Measurements from ENCODE around the gene SYCP3. TPM values are rescaled to one million over a fixed set of nuclear protein-coding genes. Genes with fewer than 3 reads are reported as not detected.

SYCP3 gene
- total and polyA plus RNA-seq, 4 donors = 0.05 to 1.2 (median 0.67) TPM

DNA sequence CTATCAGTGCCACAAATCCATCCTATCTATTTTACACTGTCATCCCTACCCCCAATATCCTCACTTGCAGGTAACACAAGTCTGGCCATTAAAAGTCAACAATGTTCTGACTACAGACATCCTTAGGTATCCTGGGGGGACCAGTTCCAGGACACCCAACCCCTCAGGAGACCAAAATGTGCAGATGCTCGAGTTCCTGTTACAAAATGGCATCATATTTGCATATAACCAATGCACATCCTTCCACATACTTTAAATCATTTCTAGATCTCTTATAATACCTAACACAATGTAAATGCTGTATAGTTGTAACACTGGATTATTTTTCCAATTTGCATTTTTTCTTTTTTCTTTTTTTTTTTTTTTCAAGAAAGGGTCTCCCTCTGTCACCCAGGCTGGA lies 6.9 kb downstream of the SYCP3 start:
- TF ChIP-seq CTCF (IDR thresholded peaks at IDR 0.05; ENCODE audit: control extremely low read depth, extremely low read depth) = no peak
- no peaks in the 10 kb centered on the region for H3K4me1 ChIP-seq (ENCODE audit: control insufficient read depth in 5 of 5, insufficient read depth in 5 of 5, low read length in 5 of 5)
- WGBS, 2 donors = 83 to 90% methylated on average over 1 of the region's 1 CpG
- H3K27me3 ChIP-seq (ENCODE audit: control insufficient read depth in 3 of 3, insufficient read depth in 3 of 3, low read length in 2 of 3) = no peaks in the 10 kb centered on the region
- no peak for ATAC-seq (ENCODE audit: insufficient read depth, low FRiP score)
- H3K4me3 ChIP-seq = no peak overlapping the region
- H3K27ac ChIP-seq (ENCODE audit: low read depth in 1 of 2, low read length in 1 of 2) = no peak overlapping the region
- H3K36me3 ChIP-seq (ENCODE audit: control insufficient read depth in 4 of 4, insufficient read depth in 4 of 4, low read length in 4 of 4) = peaks cover 3 to 15% (median 7%) of the 10 kb centered on the region in 4 donors
- DNase-seq = no peak
- H3K9ac ChIP-seq (ENCODE audit: insufficient read depth in 1 of 2, low read length in 2 of 2) = no peak overlapping the region
- no peaks in the 10 kb centered on the region for H3K9me3 ChIP-seq (ENCODE audit: control insufficient read depth in 4 of 4, insufficient read depth in 3 of 4, low read length in 3 of 4)

- Histone ChIP-seq H3K4me1 (ENCODE audit: control insufficient read depth in 5 of 5, insufficient read depth in 5 of 5, low read length in 5 of 5) (no peaks in the 10 kb centered on the region), H3K36me3 (ENCODE audit: control insufficient read depth in 4 of 4, insufficient read depth in 4 of 4, low read length in 4 of 4) (peaks cover 4 to 19% (median 7%) of the 10 kb centered on the region in 4 donors), H3K4me3 (no peak overlapping the region), H3K9me3 (ENCODE audit: control insufficient read depth in 4 of 4, insufficient read depth in 3 of 4, low read length in 3 of 4) (no peaks in the 10 kb centered on the region), H3K9ac (ENCODE audit: insufficient read depth in 1 of 2, low read length in 2 of 2) (no peak overlapping the region), H3K27me3 (ENCODE audit: control insufficient read depth in 3 of 3, insufficient read depth in 3 of 3, low read length in 2 of 3) (no peaks in the 10 kb centered on the region), H3K27ac (ENCODE audit: low read depth in 1 of 2, low read length in 1 of 2) (no peak overlapping the region)
- no peak for DNase-seq
- no peak for TF ChIP-seq CTCF (IDR thresholded peaks at IDR 0.05; ENCODE audit: control extremely low read depth, extremely low read depth)
- ATAC-seq (ENCODE audit: insufficient read depth, low FRiP score) = no peak
These were observed 9.4 kb downstream of the SYCP3 start for GRCh38 chr12:101729842-101730241.

DNA sequence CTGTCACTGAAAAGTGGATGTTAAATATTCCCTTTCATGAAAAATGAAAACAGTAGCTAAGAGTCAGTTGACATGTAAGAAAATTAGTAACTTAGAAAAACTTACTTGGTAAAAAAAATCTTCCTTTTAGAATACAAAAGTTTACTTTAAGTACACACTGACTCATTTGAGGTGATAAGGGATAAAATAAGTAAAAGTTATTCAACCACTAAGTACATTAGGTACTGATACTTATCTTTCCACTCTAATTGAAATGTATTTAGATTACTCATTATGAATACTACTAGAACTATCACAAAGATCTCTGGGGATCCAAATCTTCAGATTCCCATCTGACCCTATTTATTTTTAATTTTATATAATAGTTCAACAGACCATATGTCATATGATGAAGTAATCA lies 12.2 kb downstream of the SYCP3 start:
- H3K4me3 ChIP-seq = no peak overlapping the region
- no peaks in the 10 kb centered on the region for H3K9me3 ChIP-seq (ENCODE audit: control insufficient read depth in 4 of 4, insufficient read depth in 3 of 4, low read length in 3 of 4)
- no peak for ATAC-seq (ENCODE audit: insufficient read depth, low FRiP score)
- no peak overlapping the region for H3K27ac ChIP-seq (ENCODE audit: low read depth in 1 of 2, low read length in 1 of 2)
- H3K4me1 ChIP-seq (ENCODE audit: control insufficient read depth in 5 of 5, insufficient read depth in 5 of 5, low read length in 5 of 5) = no peaks in the 10 kb centered on the region
- TF ChIP-seq CTCF (IDR thresholded peaks at IDR 0.05; ENCODE audit: control extremely low read depth, extremely low read depth) = no peak
- H3K27me3 ChIP-seq (ENCODE audit: control insufficient read depth in 3 of 3, insufficient read depth in 3 of 3, low read length in 2 of 3) = no peaks in the 10 kb centered on the region
- DNase-seq = no peak
- H3K36me3 ChIP-seq (ENCODE audit: control insufficient read depth in 4 of 4, insufficient read depth in 4 of 4, low read length in 4 of 4) = peaks cover 3 to 15% (median 9%) of the 10 kb centered on the region in 4 donors
- no peak overlapping the region for H3K9ac ChIP-seq (ENCODE audit: insufficient read depth in 1 of 2, low read length in 2 of 2)

DNA sequence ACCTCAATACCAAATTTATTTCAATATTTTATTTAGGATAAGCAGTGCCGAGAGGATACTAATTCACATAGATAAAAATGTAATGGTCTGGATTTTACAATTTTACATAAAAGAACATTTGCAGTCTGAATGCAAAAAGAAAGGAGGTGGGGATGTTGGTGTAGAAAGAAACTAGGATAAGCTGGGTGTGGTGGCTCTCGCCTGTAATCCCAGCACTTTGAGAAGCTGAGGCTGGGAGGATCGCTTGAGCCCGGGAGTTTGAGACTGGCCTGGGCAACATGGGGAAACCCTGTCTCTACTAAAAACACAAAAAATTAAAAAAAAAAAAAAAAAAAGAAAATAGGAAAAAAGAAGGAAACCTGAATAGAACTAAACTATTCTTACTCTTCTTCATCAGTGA lies 16.9 kb downstream of the SYCP3 start:
- no peak overlapping the region for H3K9ac ChIP-seq (ENCODE audit: insufficient read depth in 1 of 2, low read length in 2 of 2)
- no peaks in the 10 kb centered on the region for H3K4me1 ChIP-seq (ENCODE audit: control insufficient read depth in 5 of 5, insufficient read depth in 5 of 5, low read length in 5 of 5)
- 99% methylated on average over 4 of the region's 4 CpGs for WGBS, 2 donors
- no peak for ATAC-seq (ENCODE audit: insufficient read depth, low FRiP score)
- H3K36me3 ChIP-seq (ENCODE audit: control insufficient read depth in 4 of 4, insufficient read depth in 4 of 4, low read length in 4 of 4) = peaks cover 3 to 15% (median 7%) of the 10 kb centered on the region in 4 donors
- H3K4me3 ChIP-seq = no peak overlapping the region
- DNase-seq = no peak
- no peak for TF ChIP-seq CTCF (IDR thresholded peaks at IDR 0.05; ENCODE audit: control extremely low read depth, extremely low read depth)
- H3K27me3 ChIP-seq (ENCODE audit: control insufficient read depth in 3 of 3, insufficient read depth in 3 of 3, low read length in 2 of 3) = no peaks in the 10 kb centered on the region
- H3K9me3 ChIP-seq (ENCODE audit: control insufficient read depth in 4 of 4, insufficient read depth in 3 of 4, low read length in 3 of 4) = no peaks in the 10 kb centered on the region
- H3K27ac ChIP-seq (ENCODE audit: low read depth in 1 of 2, low read length in 1 of 2) = no peak overlapping the region
